Measurements from ENCODE around the gene HDGF.
A peak's percentile ranks its signal among the peaks of the same experiment; 100 is the strongest.

HDGF gene

GRCh38 chr1:156776942-156777341 is 25.5 kb upstream of the HDGF start:
- TF ChIP-seq CTCF (IDR thresholded peaks at IDR 0.05; ENCODE audit: low read depth, low read length): no peak
- in situ Hi-C loops (cut with HindIII; ENCODE audit: low sequenced_read_pairs): no loop called here
- no peak overlapping the region for H3K4me3 ChIP-seq (ENCODE audit: low read depth, low read length)
- DNase-seq (ENCODE audit: low read depth, low spot score): no peak

- no peak for TF ChIP-seq CTCF (IDR thresholded peaks at IDR 0.05; ENCODE audit: low read depth, low read length)
- in situ Hi-C loops (cut with HindIII; ENCODE audit: low sequenced_read_pairs): no loop called here
- no peak overlapping the region for H3K4me3 ChIP-seq (ENCODE audit: low read depth, low read length)
- no peak for DNase-seq (ENCODE audit: low read depth, low spot score)
These were observed 24.3 kb upstream of the HDGF start for GRCh38 chr1:156775799-156776198.

- no peak for TF ChIP-seq CTCF (IDR thresholded peaks at IDR 0.05; ENCODE audit: low read depth, low read length)
- H3K4me3 ChIP-seq (ENCODE audit: low read depth, low read length): no peak overlapping the region
- in situ Hi-C loops (cut with HindIII; ENCODE audit: low sequenced_read_pairs): no loop called here
- no peak for DNase-seq (ENCODE audit: low read depth, low spot score)
These were observed 22.1 kb upstream of the HDGF start for GRCh38 chr1:156773607-156774006.

- in situ Hi-C loops (cut with HindIII; ENCODE audit: low sequenced_read_pairs): no loop called here
These were observed 21.4 kb upstream of the HDGF start for GRCh38 chr1:156772728-156773497.

GRCh38 chr1:156772222-156772621 is 20.7 kb upstream of the HDGF start:
- TF ChIP-seq CTCF (IDR thresholded peaks at IDR 0.05; ENCODE audit: low read depth, low read length): peak; percentile 6
- no peak overlapping the region for H3K4me3 ChIP-seq (ENCODE audit: low read depth, low read length)
- no peak for DNase-seq (ENCODE audit: low read depth, low spot score)
- in situ Hi-C loops (cut with HindIII; ENCODE audit: low sequenced_read_pairs): no loop called here

More at GRCh38 chr1:156772728-156773497, 21.4 kb upstream of the HDGF start:
- no peak for DNase-seq (ENCODE audit: low read depth, low spot score)
- no peak overlapping the region for H3K4me3 ChIP-seq (ENCODE audit: low read depth, low read length)
- no peak for TF ChIP-seq CTCF (IDR thresholded peaks at IDR 0.05; ENCODE audit: low read depth, low read length)

GRCh38 chr1:156768610-156769295 is 17.3 kb upstream of the HDGF start:
- in situ Hi-C loops (cut with HindIII; ENCODE audit: low sequenced_read_pairs): no loop called here
- TF ChIP-seq CTCF (IDR thresholded peaks at IDR 0.05; ENCODE audit: low read depth, low read length): no peak
- peak overlapping the region; percentile 97 for H3K4me3 ChIP-seq (ENCODE audit: low read depth, low read length)
- no peak for DNase-seq (ENCODE audit: low read depth, low spot score)

Data from astrocyte of the spinal cord (primary cell).